GM15510 (cell line): ENCODE data around the gene LCT.

Source experiments
- POLR2A ChIP-seq: IDR thresholded peaks from 3 replicates; pipeline ENCODE4 v1.6.1; 2011; ENCODE audit warnings: borderline replicate concordance; ENCODE audit not compliant: insufficient read length; ENCODE audit errors: extremely low read depth

The LCT gene

GRCh38 chr2:135836596-135837270 is at the start of gene LCT:
TSS of gene LCT (minus strand) at chr2:135837184. CDS start at chr2:135837169, 15 bp downstream.
- TF ChIP-seq POLR2A = no peak

DNA sequence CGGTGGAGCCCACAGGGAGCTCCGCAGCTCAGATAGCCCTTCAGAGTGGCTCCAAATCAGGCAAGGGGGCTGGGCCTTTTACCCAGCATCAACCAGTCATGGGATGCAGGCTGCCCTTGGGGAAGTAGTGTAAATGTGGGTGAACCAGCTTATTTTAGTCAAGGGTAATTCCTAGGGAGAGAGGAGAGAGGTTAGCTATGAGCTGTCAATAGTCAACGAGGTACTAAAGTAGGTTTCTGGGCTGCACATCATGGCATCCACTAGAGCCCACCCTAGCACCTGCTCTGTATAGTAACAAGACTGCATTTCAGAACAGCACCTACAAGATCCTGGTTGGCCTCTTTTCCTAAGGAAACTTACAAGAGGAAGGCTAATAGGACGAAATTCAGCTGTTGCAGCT is 48.7 kb upstream of the LCT start:
- TF ChIP-seq POLR2A = no peak

DNA sequence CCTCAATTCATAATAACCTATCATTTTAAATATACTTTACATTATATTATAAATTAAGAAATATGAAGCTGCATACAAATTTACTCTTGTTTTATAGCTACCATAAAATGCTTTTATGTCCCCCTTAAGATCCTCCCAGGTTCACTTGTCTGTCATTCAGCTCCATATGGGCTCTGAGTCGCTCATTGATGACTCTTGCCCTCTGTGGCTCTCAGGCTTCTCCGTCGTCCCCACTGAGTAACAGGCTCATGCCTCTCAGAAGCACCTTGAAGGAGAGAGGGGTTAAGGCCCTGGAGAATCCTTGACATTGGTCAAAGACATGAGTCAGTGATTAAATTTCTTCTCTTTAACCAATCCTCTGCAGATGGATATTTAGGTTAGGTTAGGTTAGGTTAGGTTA is 45.4 kb upstream of the LCT start:
- TF ChIP-seq POLR2A = no peak

DNA sequence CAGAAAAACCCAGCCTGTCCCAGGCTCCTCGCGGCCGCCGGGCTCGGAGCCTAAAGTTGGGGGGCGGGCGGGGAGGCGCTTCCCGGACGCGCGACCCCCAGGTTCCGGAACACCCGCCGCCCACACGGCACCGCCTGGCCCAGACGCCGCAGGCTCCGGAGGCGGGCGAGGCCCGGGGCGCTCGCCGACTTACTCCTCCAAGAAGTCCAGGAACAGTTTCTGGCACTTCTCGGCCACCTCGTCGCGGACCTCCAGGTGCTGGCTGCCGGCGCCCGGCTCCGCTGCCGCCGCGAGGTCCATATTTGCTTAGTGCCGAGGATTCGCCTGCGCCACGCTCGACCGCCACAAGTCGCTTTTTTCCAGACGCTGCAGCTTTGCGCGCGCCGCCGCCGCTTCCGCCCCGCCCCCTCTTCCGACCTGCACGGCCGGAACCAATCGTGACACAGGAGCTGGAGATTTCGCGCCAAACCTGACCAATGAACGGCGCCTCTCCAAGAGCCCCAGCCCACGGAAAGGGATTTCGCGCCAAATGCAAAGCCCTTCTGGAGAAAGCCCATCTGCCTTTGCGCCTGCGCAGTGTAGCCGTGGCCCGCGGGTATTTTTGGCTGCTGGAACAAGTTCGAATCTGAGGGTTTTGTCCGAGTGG is 39.2 kb upstream of the LCT start, which contains the start of gene MCM6:
MCM6 (minus strand) TSS at position 378 of the 646 bp plus-strand sequence; CDS start at position 300, 78 bp downstream.
- TF ChIP-seq POLR2A = peak; percentile 58

DNA sequence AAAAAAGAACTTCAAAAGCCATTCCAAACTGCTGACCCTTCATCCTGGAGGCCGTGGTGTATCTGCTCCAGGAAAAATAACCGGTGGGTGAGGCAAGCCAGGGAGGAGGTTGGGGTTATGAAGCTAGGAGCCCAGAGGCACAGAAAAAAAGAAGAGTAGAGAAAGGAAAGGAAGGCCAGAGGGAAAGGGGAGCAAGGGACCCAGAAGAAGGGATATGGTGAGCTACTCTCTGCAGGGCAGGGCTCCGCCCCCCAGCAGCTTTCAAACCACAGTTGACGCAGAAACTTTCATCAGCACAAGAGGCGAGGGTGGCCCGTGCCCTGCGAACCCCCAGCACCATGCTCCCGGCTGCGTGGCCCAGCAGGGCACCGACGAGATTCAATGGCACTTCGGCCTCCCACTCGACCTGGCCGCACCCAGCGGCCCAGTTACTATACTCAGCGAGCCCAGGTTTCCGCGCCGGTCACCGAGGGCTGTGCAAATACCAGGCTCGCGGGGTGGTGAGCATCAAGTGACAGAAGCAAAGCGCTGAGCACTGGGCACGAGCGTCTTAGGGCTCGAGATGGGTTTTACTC is 38.6 kb upstream of the LCT start:
- peak; percentile 59 for TF ChIP-seq POLR2A

GRCh38 chr2:135874777-135875365 is 37.9 kb upstream of the LCT start:
- TF ChIP-seq POLR2A = no peak

GRCh38 chr2:135870571-135870970 is 33.6 kb upstream of the LCT start:
- no peak for TF ChIP-seq POLR2A

GRCh38 chr2:135863233-135863632 is 26.2 kb upstream of the LCT start:
- no peak for TF ChIP-seq POLR2A

- no peak for TF ChIP-seq POLR2A
These were observed 25.7 kb upstream of the LCT start for GRCh38 chr2:135862718-135863117.

DNA sequence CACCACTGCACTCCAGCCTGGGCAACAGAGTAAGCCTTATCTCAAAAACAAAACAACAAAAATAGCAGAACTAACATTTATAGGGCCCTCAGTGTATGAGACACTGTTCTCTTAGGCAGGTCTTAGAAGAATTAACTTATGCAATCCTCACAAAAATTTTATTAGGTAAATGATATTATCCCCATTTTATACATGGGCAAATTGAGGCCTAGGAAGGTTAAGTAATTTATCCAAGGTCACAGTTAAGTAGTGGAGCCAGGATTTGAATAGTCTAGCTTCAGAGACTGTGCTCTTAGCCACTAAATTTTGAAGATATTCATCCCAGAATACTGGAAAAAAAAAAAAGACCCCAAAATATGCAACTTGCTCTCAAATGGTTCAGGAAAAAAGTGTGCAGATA is 16.4 kb upstream of the LCT start:
- TF ChIP-seq POLR2A = no peak

GRCh38 chr2:135851858-135852257 is 14.9 kb upstream of the LCT start:
- no peak for TF ChIP-seq POLR2A

DNA sequence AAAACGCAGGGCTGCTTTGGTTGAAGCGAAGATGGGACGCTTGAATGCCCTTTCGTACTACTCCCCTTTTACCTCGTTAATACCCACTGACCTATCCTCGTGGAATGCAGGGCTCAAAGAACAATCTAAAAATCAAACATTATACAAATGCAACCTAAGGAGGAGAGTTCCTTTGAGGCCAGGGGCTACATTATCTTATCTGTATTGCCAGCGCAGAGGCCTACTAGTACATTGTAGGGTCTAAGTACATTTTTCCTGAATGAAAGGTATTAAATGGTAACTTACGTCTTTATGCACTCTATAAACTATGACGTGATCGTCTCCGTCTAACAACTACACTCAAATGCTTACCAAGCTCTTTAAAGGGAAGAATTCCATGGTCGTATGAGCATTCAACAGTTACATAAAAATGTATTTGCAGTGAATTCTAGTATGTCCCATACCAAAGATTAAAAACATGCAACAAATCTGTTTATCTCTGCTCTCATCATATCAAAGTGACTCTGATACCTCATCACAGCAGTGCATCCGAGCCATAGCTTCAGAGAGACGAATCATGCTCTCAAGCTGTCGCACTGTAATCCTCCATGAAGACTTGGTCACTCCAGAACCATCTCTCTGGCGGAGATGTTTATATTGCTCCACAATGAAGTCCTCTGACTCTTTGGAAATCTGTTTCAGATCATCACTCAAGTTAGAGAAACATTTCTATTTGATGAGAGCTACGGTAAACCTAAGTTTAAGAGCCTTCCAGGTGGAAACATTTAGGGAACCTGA is 14.1 kb upstream of the LCT start:
- TF ChIP-seq POLR2A = no peak

DNA sequence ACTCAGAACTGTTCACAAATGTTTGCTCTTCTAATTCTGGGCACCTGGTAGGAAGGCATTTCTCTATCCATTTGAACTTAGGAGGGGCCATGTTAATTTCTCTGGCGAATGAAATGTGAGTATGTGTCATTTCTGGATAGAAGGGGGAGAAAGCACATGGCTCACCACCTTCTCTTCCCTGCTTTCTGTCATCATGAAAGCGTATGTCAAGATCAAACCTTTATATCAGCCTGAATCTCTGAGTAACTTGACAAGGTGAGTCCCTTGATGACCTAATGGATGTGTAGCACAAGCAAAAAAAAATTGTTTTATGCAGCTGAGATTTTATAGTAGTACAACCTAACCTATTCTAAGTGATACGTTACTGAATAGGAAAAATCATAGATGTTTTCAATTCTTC is 12.1 kb upstream of the LCT start:
- no peak for TF ChIP-seq POLR2A

GRCh38 chr2:135845997-135846396 is 9.0 kb upstream of the LCT start:
- no peak for TF ChIP-seq POLR2A

DNA sequence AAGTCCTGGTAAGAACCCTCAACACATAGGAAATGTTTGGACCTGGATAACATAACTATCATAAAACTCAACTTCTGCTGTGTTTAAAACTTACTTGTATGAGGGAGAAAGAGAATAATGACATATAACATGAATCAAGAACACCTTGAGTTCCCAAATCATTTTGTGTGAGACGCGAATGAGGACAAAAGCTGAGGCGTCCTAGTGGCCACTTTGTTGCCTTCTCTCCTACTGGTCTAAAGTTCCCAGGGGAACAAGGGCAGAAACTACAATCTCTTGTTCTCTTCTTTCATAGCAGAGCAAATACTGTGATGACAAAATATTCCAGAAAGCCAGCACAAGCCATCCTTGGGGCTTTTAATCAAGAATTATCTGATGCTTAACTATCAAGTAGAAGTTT is 8.3 kb upstream of the LCT start:
- TF ChIP-seq POLR2A = no peak
